Neural crest cell (in vitro differentiated cells): ENCODE measurements around the gene JMJD6. TPM values are rescaled to one million over a fixed set of nuclear protein-coding genes. Genes with fewer than 3 reads are reported as not detected.

Experiments
- DNase-seq: peaks from one replicate; pipeline ENCODE4 v3.0.0; 2021; ENCODE audit warnings: low read depth, mixed read lengths, low spot score
- H3K27ac Mint-ChIP-seq: one replicate; pipeline ENCODE4 v1.8.0; 2021; ENCODE audit warnings: mild to moderate bottlenecking, mixed read lengths; ENCODE audit not compliant: unreplicated experiment
- H3K27me3 Mint-ChIP-seq: 2 replicates; pipeline ENCODE4 v1.8.0; 2021; ENCODE audit warnings: low read depth, mild to moderate bottlenecking, mixed read lengths
- H3K36me3 Mint-ChIP-seq: 2 replicates; pipeline ENCODE4 v1.8.0; 2021; ENCODE audit warnings: low read depth, mild to moderate bottlenecking, mixed read lengths
- H3K4me1 Mint-ChIP-seq: 2 replicates; pipeline ENCODE4 v1.8.0; 2021; ENCODE audit warnings: mixed read lengths
- H3K4me3 Mint-ChIP-seq: one replicate; pipeline ENCODE4 v1.8.0; 2021; ENCODE audit warnings: mild to moderate bottlenecking, mixed read lengths
- H3K9me3 Mint-ChIP-seq: 2 replicates; pipeline ENCODE4 v1.8.0; 2021; ENCODE audit warnings: mixed read lengths
- total RNA-seq: library from RNA; stranded (reverse); gene quantifications from 2 replicates; pipeline ENCODE4 v1.2.1, GENCODE V29; 2021
- TF ChIP-seq, protein P1 (sequence below): fragments of 200-600 bp; sonication (generic); conservative IDR thresholded peaks from 2 replicates; pipeline ENCODE4 v1.5.0; 2021; ENCODE audit warnings: antibody characterized with exemption, mild to moderate bottlenecking

Gene JMJD6
- total RNA-seq, 1 donor from 2014 or later: 29.0 TPM

GRCh38 chr17:76691379-76692191 is 34.8 kb downstream of the JMJD6 start:
- Mint-ChIP-seq H3K27ac (no peak overlapping the region), H3K36me3 (no peaks in the 10 kb centered on the region)

GRCh38 chr17:76690596-76691280 is 35.7 kb downstream of the JMJD6 start:
- Mint-ChIP-seq H3K36me3 (no peaks in the 10 kb centered on the region), H3K9me3 (no peaks in the 10 kb centered on the region), H3K27me3 (peaks cover 6% of the 10 kb centered on the region), H3K27ac (no peak overlapping the region), H3K4me1 (peaks cover 37% of the 10 kb centered on the region), H3K4me3 (no peak overlapping the region)
- DNase-seq: no peak
- TF ChIP-seq, protein P1, sequence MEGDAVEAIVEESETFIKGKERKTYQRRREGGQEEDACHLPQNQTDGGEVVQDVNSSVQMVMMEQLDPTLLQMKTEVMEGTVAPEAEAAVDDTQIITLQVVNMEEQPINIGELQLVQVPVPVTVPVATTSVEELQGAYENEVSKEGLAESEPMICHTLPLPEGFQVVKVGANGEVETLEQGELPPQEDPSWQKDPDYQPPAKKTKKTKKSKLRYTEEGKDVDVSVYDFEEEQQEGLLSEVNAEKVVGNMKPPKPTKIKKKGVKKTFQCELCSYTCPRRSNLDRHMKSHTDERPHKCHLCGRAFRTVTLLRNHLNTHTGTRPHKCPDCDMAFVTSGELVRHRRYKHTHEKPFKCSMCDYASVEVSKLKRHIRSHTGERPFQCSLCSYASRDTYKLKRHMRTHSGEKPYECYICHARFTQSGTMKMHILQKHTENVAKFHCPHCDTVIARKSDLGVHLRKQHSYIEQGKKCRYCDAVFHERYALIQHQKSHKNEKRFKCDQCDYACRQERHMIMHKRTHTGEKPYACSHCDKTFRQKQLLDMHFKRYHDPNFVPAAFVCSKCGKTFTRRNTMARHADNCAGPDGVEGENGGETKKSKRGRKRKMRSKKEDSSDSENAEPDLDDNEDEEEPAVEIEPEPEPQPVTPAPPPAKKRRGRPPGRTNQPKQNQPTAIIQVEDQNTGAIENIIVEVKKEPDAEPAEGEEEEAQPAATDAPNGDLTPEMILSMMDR: no peak

More at GRCh38 chr17:76691379-76692191, 34.8 kb downstream of the JMJD6 start:
- peaks cover 39% of the 10 kb centered on the region for H3K4me1 Mint-ChIP-seq
- no peaks in the 10 kb centered on the region for H3K9me3 Mint-ChIP-seq
- TF ChIP-seq, protein P1: no peak
- peaks cover 6% of the 10 kb centered on the region for H3K27me3 Mint-ChIP-seq
- H3K4me3 Mint-ChIP-seq: no peak overlapping the region
- no peak for DNase-seq

DNA sequence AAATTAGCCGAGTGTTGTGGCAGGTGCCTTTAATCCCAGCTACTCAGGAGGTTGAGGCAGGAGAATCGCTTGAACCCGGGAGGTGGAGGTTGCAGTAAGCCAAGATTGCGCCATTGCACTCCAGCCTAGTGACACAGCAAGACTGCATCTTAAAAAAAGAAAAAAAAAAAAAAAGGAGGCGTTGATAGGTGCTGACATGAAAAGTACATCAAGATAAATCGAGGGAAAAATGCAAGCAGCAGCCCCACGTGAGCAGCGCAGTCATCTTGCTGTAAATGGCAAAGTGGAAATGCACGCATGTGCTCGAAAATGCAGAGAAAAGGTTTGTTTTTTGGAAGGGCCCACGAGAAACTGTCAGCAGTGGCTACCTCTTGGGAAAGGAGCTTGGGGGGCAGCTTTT is 36.5 kb downstream of the JMJD6 start:
- no peaks in the 10 kb centered on the region for H3K9me3 Mint-ChIP-seq
- no peaks in the 10 kb centered on the region for H3K36me3 Mint-ChIP-seq
- TF ChIP-seq, protein P1: no peak
- peaks cover 6% of the 10 kb centered on the region for H3K27me3 Mint-ChIP-seq
- peaks cover 30% of the 10 kb centered on the region for H3K4me1 Mint-ChIP-seq
- DNase-seq: no peak
- H3K4me3 Mint-ChIP-seq: no peak overlapping the region
- H3K27ac Mint-ChIP-seq: no peak overlapping the region

DNA sequence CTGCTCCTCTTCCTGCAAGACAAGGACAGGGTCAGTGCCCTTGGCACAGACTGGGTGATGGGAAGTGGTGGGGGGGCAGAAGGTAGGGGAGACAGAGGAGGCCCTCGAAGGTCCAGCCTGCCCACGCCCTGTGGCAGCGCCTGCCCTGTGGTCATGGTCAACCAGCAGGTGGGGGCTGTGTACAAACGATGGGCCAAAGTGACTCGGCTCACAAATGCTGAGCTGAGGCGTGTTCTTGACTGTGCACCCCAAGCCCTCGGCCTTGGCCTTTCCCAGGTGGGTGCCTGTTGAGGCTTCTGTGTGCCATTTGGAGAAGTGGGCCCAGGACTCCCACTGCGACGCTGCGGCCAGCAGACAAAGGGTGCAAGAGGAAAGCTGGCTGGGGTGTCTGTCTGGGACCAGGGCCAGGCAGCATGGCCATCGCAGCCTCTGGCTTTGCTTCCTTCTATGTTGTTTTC is 38.2 kb downstream of the JMJD6 start:
- TF ChIP-seq, protein P1: no peak
- no peak overlapping the region for H3K27ac Mint-ChIP-seq
- H3K36me3 Mint-ChIP-seq: no peaks in the 10 kb centered on the region

GRCh38 chr17:76687298-76688164 is 38.9 kb downstream of the JMJD6 start:
- no peak overlapping the region for H3K27ac Mint-ChIP-seq

More for the DNA sequence above, 38.2 kb downstream of the JMJD6 start:
- H3K27me3 Mint-ChIP-seq: peaks cover 6% of the 10 kb centered on the region
- H3K9me3 Mint-ChIP-seq: no peaks in the 10 kb centered on the region
- peaks cover 30% of the 10 kb centered on the region for H3K4me1 Mint-ChIP-seq
- no peak for DNase-seq
- H3K4me3 Mint-ChIP-seq: no peak overlapping the region

More at GRCh38 chr17:76687298-76688164, 38.9 kb downstream of the JMJD6 start:
- no peaks in the 10 kb centered on the region for H3K36me3 Mint-ChIP-seq
- no peaks in the 10 kb centered on the region for H3K9me3 Mint-ChIP-seq
- H3K4me3 Mint-ChIP-seq: no peak overlapping the region
- TF ChIP-seq, protein P1: no peak
- no peak for DNase-seq
- H3K4me1 Mint-ChIP-seq: peaks cover 26% of the 10 kb centered on the region
- H3K27me3 Mint-ChIP-seq: peaks cover 6% of the 10 kb centered on the region
